ENCODE results near the gene GOLGA8B.
"Not testable (repeated sequence)": the region's sequence is repeated elsewhere in the genome, so short reads cannot be mapped to it uniquely, and the experiment has no call there.

GOLGA8B gene

GRCh38 chr15:34598799-34599585 lies 15.5 kb upstream of the GOLGA8B start:
- in situ Hi-C loops (cut with MboI; ENCODE audit: low sequenced_read_pairs): no loop called here

GRCh38 chr15:34597316-34597715 lies 13.9 kb upstream of the GOLGA8B start:
- in situ Hi-C loops (cut with MboI; ENCODE audit: low sequenced_read_pairs): no loop called here

- in situ Hi-C loops (cut with MboI; ENCODE audit: low sequenced_read_pairs): no loop called here
Measured at GRCh38 chr15:34594361-34594760, 10.9 kb upstream of the GOLGA8B start.

- in situ Hi-C loops (cut with MboI; ENCODE audit: low sequenced_read_pairs): no loop called here
Measured at GRCh38 chr15:34591306-34591705, 7.9 kb upstream of the GOLGA8B start.

- in situ Hi-C loops (cut with MboI; ENCODE audit: low sequenced_read_pairs): no loop called here
Measured at GRCh38 chr15:34588046-34588674, 4.7 kb upstream of the GOLGA8B start.

GRCh38 chr15:34585966-34586365 lies 2.5 kb upstream of the GOLGA8B start:
- in situ Hi-C loops (cut with MboI; ENCODE audit: low sequenced_read_pairs): not testable (repeated sequence)

GRCh38 chr15:34584996-34585395 lies 1.5 kb upstream of the GOLGA8B start:
- in situ Hi-C loops (cut with MboI; ENCODE audit: low sequenced_read_pairs): no loop called here

GRCh38 chr15:34584330-34584668 lies 848 bp upstream of the GOLGA8B start:
- in situ Hi-C loops (cut with MboI; ENCODE audit: low sequenced_read_pairs): no loop called here

- in situ Hi-C loops (cut with MboI; ENCODE audit: low sequenced_read_pairs): no loop called here
Measured at GRCh38 chr15:34582461-34583371, 735 bp downstream of the GOLGA8B start.

- in situ Hi-C loops (cut with MboI; ENCODE audit: low sequenced_read_pairs): not testable (repeated sequence)
Measured at GRCh38 chr15:34581687-34582460, 1.6 kb downstream of the GOLGA8B start.

- in situ Hi-C loops (cut with MboI; ENCODE audit: low sequenced_read_pairs): no loop called here
Measured at GRCh38 chr15:34581043-34581365, 2.4 kb downstream of the GOLGA8B start.

GRCh38 chr15:34580251-34581042 lies 3.0 kb downstream of the GOLGA8B start:
- in situ Hi-C loops (cut with MboI; ENCODE audit: low sequenced_read_pairs): not testable (repeated sequence)

- in situ Hi-C loops (cut with MboI; ENCODE audit: low sequenced_read_pairs): no loop called here
Measured at GRCh38 chr15:34578283-34578674, 5.2 kb downstream of the GOLGA8B start.

- in situ Hi-C loops (cut with MboI; ENCODE audit: low sequenced_read_pairs): not testable (repeated sequence)
Measured at GRCh38 chr15:34577658-34578282, 5.7 kb downstream of the GOLGA8B start.

GRCh38 chr15:34575035-34575434 lies 8.4 kb downstream of the GOLGA8B start:
- in situ Hi-C loops (cut with MboI; ENCODE audit: low sequenced_read_pairs): not testable (repeated sequence)

- in situ Hi-C loops (cut with MboI; ENCODE audit: low sequenced_read_pairs): not testable (repeated sequence)
Measured at GRCh38 chr15:34572921-34573320, 10.5 kb downstream of the GOLGA8B start.

- in situ Hi-C loops (cut with MboI; ENCODE audit: low sequenced_read_pairs): not testable (repeated sequence)
Measured at GRCh38 chr15:34572019-34572641, 11.3 kb downstream of the GOLGA8B start.

- in situ Hi-C loops (cut with MboI; ENCODE audit: low sequenced_read_pairs): not testable (repeated sequence)
Measured at GRCh38 chr15:34569670-34570396, 13.6 kb downstream of the GOLGA8B start.

- in situ Hi-C loops (cut with MboI; ENCODE audit: low sequenced_read_pairs): not testable (repeated sequence)
Measured at GRCh38 chr15:34567174-34567573, 16.3 kb downstream of the GOLGA8B start.
